ENCODE data around the gene SGCD. TPM values are rescaled to one million over a fixed set of nuclear protein-coding genes. Genes with fewer than 3 reads are reported as not detected.

The SGCD gene
- total and polyA plus RNA-seq, 9 of the 15 experiments (the other 6 are each of a cell fraction or from before 2014, with no cell fraction given): not detected

DNA sequence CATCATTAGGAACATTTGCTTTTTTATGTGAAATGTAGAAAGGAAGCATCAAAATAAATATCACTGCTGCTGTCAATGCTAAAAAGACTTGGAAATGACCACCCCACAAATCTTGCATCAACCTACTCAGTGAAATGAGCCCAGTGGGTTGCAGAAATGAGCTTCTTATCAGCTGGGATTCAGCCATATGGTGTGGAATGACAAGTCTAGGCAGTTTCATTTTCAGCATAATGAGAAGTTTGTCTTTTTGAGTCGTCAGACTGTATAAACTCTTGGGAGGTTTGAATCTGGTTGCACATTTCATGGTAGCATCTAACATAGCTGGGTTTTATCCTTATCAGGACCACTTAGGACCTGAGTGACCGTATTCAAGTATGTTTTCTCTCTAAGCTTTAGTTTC lies 272.0 kb downstream of the SGCD start:
- WGBS (ENCODE audit: insufficient coverage, low coverage, missing lambda C conversion rate): 3% methylated on average over 2 of the region's 2 CpGs
- Histone ChIP-seq H3K9ac (ENCODE audit: insufficient read depth in 1 of 2, low read depth in 2 of 2, low read length in 2 of 2) (no peak overlapping the region), H3K27ac (ENCODE audit: extremely low read depth, low read depth, low read length) (no peak overlapping the region), H3K79me2 (ENCODE audit: control insufficient read depth, insufficient read depth, low read length) (no peaks in the 10 kb centered on the region), H3K4me3 (no peak overlapping the region), H3K9me3 (replicated peaks; ENCODE audit: control insufficient read depth, insufficient read depth, low read depth, low read length) (no peaks in the 10 kb centered on the region), H4K20me1 (replicated peaks; ENCODE audit: control insufficient read depth, insufficient read depth, low read length) (no peaks in the 10 kb centered on the region), H3K9me1 (ENCODE audit: control insufficient read depth, insufficient read depth, low read length) (no peaks in the 10 kb centered on the region), H3K4me1 (replicated peaks in 1 of 2; ENCODE audit: control insufficient read depth in 2 of 2, insufficient read depth in 2 of 2, low read length in 2 of 2) (no peaks in the 10 kb centered on the region), H3K36me3 (ENCODE audit: control insufficient read depth, insufficient read depth, low read length) (no peaks in the 10 kb centered on the region), H3K27me3 (ENCODE audit: control insufficient read depth in 2 of 2, insufficient read depth in 2 of 2, low read length in 2 of 2) (no peaks in the 10 kb centered on the region), H3K4me2 (ENCODE audit: insufficient read depth, low read length) (no peak overlapping the region), H2AFZ (ENCODE audit: low read depth, low read length) (no peak overlapping the region)
- BruUV-seq (replicated peaks): no TSS peak
- CTCF ChIA-PET (ENCODE audit: low intra/inter-chr PET ratio): no interaction called here
- POLR2A ChIA-PET: no interaction called here
- DNase-seq (ENCODE audit: extremely low read depth in 1 of 4, low spot score in 3 of 4) (no peak), ATAC-seq (no peak), FAIRE-seq (no peak)
- in situ Hi-C loops (cut with MboI): no loop called here
- intact Hi-C loops (cut with micrococcal nuclease): no loop called here
- TF ChIP-seq, protein P1, sequence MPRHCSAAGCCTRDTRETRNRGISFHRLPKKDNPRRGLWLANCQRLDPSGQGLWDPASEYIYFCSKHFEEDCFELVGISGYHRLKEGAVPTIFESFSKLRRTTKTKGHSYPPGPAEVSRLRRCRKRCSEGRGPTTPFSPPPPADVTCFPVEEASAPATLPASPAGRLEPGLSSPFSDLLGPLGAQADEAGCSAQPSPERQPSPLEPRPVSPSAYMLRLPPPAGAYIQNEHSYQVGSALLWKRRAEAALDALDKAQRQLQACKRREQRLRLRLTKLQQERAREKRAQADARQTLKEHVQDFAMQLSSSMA (CRISPR knock-in tag; IDR thresholded peaks at IDR 0.05): no peak
- no peak for TF ChIP-seq SNIP1 (IDR thresholded peaks at IDR 0.05; ENCODE audit: low read depth)
- no peak for TF ChIP-seq GTF2A2 (tag; IDR thresholded peaks at IDR 0.05)
- TF ChIP-seq, protein P2, sequence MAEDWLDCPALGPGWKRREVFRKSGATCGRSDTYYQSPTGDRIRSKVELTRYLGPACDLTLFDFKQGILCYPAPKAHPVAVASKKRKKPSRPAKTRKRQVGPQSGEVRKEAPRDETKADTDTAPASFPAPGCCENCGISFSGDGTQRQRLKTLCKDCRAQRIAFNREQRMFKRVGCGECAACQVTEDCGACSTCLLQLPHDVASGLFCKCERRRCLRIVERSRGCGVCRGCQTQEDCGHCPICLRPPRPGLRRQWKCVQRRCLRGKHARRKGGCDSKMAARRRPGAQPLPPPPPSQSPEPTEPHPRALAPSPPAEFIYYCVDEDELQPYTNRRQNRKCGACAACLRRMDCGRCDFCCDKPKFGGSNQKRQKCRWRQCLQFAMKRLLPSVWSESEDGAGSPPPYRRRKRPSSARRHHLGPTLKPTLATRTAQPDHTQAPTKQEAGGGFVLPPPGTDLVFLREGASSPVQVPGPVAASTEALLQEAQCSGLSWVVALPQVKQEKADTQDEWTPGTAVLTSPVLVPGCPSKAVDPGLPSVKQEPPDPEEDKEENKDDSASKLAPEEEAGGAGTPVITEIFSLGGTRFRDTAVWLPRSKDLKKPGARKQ (CRISPR knock-in tag; IDR thresholded peaks at IDR 0.05): no peak
- no peak for TF ChIP-seq HDAC6 (IDR thresholded peaks at IDR 0.05; ENCODE audit: low read depth, low read length)
- no peak for TF ChIP-seq ASH1L (IDR thresholded peaks at IDR 0.05; ENCODE audit: borderline replicate concordance, low read depth, partially characterized antibody)
- no peak for TF ChIP-seq TBP (optimal IDR thresholded peaks at IDR 0.05; ENCODE audit: low read depth, low read length)
- TF ChIP-seq BRD4 (IDR thresholded peaks at IDR 0.05): no peak
- TF ChIP-seq, protein P3, sequence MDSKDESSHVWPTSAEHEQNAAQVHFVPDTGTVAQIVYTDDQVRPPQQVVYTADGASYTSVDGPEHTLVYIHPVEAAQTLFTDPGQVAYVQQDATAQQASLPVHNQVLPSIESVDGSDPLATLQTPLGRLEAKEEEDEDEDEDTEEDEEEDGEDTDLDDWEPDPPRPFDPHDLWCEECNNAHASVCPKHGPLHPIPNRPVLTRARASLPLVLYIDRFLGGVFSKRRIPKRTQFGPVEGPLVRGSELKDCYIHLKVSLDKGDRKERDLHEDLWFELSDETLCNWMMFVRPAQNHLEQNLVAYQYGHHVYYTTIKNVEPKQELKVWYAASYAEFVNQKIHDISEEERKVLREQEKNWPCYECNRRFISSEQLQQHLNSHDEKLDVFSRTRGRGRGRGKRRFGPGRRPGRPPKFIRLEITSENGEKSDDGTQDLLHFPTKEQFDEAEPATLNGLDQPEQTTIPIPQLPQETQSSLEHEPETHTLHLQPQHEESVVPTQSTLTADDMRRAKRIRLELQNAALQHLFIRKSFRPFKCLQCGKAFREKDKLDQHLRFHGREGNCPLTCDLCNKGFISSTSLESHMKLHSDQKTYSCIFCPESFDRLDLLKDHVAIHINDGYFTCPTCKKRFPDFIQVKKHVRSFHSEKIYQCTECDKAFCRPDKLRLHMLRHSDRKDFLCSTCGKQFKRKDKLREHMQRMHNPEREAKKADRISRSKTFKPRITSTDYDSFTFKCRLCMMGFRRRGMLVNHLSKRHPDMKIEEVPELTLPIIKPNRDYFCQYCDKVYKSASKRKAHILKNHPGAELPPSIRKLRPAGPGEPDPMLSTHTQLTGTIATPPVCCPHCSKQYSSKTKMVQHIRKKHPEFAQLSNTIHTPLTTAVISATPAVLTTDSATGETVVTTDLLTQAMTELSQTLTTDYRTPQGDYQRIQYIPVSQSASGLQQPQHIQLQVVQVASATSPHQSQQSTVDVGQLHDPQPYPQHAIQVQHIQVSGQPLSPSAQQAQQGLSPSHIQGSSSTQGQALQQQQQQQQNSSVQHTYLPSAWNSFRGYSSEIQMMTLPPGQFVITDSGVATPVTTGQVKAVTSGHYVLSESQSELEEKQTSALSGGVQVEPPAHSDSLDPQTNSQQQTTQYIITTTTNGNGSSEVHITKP (IDR thresholded peaks at IDR 0.05; ENCODE audit: partially characterized antibody): no peak
- TF ChIP-seq HNRNPL (IDR thresholded peaks at IDR 0.05; ENCODE audit: low read depth, low read length): no peak
- no peak for TF ChIP-seq NCOA2 (IDR thresholded peaks at IDR 0.05; ENCODE audit: partially characterized antibody in 2 of 2)
- no peak for TF ChIP-seq ZC3H11A (IDR thresholded peaks at IDR 0.05; ENCODE audit: low read depth, low read length)
- TF ChIP-seq, protein P4, sequence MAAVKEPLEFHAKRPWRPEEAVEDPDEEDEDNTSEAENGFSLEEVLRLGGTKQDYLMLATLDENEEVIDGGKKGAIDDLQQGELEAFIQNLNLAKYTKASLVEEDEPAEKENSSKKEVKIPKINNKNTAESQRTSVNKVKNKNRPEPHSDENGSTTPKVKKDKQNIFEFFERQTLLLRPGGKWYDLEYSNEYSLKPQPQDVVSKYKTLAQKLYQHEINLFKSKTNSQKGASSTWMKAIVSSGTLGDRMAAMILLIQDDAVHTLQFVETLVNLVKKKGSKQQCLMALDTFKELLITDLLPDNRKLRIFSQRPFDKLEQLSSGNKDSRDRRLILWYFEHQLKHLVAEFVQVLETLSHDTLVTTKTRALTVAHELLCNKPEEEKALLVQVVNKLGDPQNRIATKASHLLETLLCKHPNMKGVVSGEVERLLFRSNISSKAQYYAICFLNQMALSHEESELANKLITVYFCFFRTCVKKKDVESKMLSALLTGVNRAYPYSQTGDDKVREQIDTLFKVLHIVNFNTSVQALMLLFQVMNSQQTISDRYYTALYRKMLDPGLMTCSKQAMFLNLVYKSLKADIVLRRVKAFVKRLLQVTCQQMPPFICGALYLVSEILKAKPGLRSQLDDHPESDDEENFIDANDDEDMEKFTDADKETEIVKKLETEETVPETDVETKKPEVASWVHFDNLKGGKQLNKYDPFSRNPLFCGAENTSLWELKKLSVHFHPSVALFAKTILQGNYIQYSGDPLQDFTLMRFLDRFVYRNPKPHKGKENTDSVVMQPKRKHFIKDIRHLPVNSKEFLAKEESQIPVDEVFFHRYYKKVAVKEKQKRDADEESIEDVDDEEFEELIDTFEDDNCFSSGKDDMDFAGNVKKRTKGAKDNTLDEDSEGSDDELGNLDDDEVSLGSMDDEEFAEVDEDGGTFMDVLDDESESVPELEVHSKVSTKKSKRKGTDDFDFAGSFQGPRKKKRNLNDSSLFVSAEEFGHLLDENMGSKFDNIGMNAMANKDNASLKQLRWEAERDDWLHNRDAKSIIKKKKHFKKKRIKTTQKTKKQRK (IDR thresholded peaks at IDR 0.05; ENCODE audit: borderline replicate concordance, low read depth, low read length): no peak
- TF ChIP-seq LCOR (CRISPR knock-in tag; IDR thresholded peaks at IDR 0.05): no peak
- no peak for TF ChIP-seq CBFA2T2 (conservative IDR thresholded peaks at IDR 0.05)
